HPDE6-E6E7 (cell line): ENCODE results near the gene KIF6.
A peak's percentile ranks its signal among the peaks of the same experiment; 100 is the strongest.

Experiments used
- DNase-seq: peaks from one replicate; pipeline ENCODE4 v3.0.0; 2011; ENCODE audit warnings: missing footprints; ENCODE audit errors: extremely low spot score

The KIF6 gene

DNA sequence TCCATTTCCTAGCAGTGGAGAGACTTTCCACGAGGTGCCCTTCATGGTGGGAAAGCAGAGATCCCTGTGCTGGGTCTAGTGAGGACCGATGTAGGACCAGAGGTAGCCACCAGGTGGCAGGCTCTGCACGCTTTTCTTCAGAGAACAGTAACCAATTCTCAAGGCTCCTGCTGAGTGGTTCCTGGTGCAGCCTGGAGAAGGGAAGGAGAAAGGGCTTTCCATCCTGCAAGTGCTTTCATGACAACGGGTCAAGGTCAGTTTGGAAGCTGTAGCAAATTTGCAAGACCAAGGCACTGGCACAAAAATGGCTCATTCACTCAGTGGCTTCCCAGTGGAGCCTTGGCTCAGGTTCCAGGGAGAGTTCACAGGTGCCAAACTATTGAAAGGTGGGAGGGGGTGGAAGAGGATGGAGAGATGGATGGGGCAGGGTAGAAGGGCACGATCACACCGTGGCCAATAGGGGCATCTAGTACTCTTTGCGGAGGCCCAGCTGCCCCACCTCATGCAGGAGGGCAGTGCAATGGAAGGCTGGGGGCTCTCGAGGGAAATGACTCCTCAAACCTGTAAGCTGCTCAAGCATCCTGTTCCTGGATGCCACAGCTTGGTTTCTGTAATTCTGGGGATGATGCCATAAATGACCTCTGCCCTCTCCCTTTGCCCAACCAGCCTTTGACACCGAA is 377.2 kb downstream of the KIF6 start:
- peak; percentile 81 for DNase-seq

GRCh38 chr6:39347206-39347605 is 378.0 kb downstream of the KIF6 start:
- no peak for DNase-seq

DNA sequence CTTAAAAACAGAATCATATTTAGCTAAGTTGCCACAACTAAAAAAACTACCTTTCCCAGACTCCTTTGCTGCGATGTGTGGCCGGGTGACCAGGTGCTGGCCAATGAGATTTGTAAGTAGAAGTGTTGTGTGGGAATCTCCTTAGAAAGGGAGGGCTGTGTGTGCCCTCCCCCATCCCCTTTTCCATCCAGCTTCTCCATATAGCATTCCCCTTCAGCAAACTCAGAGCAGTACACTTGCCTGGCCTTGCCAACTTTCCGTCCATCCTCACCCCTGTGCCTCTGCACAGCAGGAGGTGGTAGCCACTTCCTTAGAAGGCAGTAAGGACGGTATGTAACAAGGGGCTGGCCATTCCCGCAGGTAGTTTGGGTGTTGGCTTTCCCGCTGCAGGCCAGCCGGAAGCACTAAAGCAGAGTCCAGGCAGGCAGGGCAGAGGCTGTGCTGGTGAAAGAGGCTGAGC is 380.4 kb downstream of the KIF6 start:
- no peak for DNase-seq

- no peak for DNase-seq
Measured at GRCh38 chr6:39343396-39343870, 381.8 kb downstream of the KIF6 start.

DNA sequence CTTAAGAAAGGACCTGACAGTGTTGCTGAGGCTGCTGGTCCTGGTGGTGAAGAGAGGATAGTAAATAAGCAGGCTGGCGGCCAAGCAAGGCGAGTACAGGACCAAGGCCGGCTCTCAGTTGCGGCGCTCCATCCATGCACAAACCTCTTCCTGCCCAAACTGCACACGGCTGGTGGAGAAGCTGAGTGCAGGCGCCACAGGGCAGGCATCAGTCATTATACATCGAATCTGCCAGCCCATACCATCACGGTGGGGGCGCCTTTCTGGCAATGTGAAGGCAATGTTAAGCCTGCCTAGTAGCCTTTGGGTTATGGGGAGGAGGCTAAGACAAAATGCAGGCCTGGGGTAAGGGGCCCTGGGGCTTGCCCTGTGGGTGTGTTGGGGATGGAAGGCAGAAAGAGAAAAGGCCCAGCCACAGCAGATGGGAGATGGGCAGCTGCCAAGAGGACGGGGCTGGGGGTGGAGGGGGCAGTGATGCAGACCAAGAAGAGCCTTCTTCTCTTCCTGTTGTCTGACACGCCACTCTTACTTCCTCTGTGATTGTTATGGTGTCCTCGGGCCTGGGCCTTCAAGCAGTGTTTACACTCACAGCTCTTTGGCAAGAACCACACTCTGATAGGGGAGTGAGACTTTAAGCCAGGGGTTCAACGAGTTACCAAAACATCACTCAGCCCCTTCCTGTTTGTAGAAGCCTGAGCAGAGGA is 382.4 kb downstream of the KIF6 start:
- no peak for DNase-seq

GRCh38 chr6:39341937-39342336 is 383.3 kb downstream of the KIF6 start:
- DNase-seq = no peak

GRCh38 chr6:39341352-39341751 is 383.9 kb downstream of the KIF6 start:
- DNase-seq = no peak

DNA sequence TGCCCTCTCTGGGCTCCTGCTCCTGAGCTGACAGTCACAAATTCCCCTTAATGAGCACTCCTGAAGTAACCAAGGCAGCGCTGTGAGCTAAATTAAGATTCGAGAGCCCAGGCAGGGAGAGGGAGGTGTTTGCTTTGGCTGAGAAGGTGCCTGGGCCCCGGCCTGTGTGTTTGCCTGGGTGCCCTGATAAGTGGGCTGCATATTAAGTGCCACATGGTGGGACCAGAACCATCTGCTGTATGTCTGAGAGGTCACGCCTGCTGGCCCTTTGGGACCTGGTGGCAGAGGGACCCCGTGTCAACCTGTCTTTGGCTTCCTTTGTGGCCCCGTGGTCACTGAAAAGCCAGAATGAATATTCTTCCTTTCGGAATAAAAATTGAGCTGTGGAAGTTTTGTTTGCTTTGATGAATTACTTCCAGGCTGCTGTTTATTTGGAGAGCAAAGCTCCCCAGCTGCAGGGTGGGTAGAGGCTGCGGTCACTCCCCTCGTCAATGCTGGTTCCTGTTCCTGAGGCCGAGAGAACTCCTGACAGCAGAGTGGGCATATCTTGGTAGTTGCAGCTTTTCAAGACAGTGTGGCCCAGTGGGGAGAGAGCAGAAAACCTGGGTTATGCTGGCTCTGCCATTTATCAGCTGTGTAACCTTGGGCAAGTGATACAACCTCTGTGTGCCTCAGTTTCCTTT is 385.2 kb downstream of the KIF6 start:
- no peak for DNase-seq

- DNase-seq = no peak
Measured at GRCh38 chr6:39339096-39339867, 385.9 kb downstream of the KIF6 start.

GRCh38 chr6:39338397-39338796 is 386.8 kb downstream of the KIF6 start:
- DNase-seq = no peak

DNA sequence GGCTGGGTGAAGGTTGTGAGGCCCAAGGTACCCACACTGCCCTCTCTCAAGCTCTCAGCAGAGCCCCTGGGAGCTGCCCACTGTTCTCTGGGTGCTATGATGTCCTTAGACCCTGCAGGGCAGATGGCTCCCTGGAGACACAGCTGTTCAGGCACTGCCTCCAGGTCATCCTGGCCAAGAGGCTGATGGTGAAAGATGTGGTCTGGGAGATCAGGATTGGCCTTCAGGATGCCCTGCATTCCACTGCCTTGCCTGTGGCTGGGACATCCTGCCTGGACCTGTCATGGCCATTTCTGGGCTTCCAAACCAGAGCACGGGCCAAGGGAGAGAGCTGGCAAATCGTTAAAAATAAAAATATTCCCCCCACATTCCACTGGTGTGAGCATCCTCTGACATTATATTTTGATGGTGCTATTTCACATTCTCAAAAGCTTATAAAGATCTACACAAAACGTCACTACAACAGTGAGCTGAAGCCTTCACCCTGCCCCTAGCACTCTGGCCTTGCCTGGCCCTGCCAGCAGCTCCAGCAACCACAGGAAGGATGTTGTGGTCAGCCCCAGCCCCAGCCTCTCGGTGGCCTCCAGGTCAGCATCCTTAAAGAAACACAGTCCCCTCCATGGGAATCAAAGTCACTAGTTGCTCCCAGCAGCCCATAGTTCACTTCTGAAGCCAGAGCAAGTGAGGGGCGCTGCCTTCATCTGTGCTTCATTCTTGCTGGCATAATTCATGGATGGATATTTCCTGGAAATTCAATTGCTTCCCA is 389.2 kb downstream of the KIF6 start:
- DNase-seq = no peak

GRCh38 chr6:39333644-39334438 is 391.4 kb downstream of the KIF6 start:
- DNase-seq = no peak

- DNase-seq = no peak
Measured at GRCh38 chr6:39330476-39330875, 394.7 kb downstream of the KIF6 start.

DNA sequence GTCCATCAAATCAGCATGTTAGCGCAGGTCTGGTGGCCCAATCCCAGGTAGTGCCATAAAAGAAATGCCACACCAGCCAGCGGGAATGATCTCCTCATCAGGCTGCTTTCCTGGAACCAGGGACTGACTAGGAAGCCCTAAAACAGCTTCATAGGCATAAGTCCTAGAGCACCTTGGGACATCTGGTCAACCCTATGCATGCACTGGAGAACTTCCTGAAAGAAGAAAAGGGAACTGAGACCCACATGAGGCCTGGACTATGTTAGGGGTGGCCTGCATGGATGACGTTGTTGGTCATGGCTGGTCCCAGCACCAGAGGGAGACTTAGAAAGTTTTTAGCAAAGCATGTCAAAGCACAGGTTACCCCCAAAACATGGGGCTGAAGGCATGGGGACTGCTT is 395.2 kb downstream of the KIF6 start:
- no peak for DNase-seq

DNA sequence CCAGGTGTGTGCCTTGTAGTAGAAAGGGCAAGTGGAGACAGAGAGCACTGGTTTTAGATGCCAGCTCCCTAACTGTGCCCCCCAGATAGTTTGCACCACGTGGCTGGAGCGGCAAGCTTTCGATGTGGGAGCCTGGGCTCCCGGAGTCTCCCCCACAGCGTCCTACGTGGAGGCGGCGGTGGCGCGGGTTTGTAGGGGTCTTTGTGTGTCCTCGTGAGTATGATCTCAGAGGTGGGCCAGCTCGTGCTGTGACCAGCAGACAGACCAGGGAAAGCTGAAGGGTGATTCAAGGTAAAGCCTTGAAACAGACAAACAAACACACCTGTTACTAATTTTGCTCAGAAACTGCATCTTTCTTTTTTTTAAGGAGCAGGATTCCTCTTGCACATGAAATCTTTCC is 397.1 kb downstream of the KIF6 start:
- no peak for DNase-seq

- no peak for DNase-seq
Measured at GRCh38 chr6:39327507-39327906, 397.7 kb downstream of the KIF6 start.

DNA sequence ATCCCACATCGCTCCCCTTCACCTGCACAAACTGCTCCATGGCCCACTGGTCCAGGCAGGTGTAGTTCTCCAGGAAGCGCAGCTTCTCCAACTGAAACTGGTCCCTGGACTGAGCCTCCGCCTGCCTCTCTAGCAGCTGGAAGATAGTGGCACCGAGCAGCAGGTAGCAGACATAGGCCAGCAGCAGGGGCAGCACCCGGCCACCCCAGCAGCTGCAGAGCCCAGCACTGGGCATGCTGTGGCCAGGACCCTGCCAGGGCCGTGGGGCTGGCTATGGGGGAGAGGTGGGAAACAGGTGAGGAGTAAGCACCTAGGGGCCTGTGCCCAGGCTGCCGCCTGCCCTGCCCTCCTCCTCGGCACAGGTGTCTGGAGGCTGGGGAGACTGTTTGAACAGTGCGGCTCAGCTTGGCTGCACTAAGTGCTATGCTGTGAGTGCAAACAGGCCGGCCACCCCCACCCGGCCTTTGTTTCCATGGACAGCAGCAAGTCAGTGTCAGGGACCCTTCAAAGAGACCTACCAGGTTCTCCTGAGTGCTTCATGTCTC is 402.8 kb downstream of the KIF6 start, which contains the start of gene KCNK16:
TSS of gene KCNK16 (minus strand) at position 397 of the 545 bp plus-strand sequence. CDS start at position 235, 162 bp downstream.
- DNase-seq = no peak

DNA sequence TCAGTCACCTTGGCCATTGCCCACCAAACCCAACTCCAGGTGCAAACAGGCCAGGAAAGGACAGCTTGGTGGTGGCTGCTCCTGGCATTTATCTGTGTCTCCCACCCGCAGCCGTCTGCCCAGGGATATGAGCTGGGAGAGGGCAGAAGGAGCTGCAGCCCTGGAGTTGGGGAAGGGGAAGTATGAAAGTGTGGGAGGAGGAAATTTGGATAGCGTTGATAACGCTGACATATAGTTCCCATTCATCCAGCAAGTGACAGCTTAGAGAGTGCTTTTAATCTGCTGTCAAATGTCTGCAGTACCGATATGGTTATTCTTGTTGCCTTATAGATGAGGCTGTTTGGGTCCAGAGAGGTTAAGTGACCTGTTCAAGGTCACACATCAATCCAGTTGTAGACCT is 403.4 kb downstream of the KIF6 start:
- no peak for DNase-seq

- no peak for DNase-seq
Measured at GRCh38 chr6:39320363-39320984, 404.7 kb downstream of the KIF6 start.
